Measurements from ENCODE around the gene HABP2. TPM values are rescaled to one million over a fixed set of nuclear protein-coding genes. Genes with fewer than 3 reads are reported as not detected.

Gene HABP2
- total RNA-seq, 1 donor from 2014 or later: not detected

- DNase-seq: peak; percentile 73
Observed at GRCh38 chr10:113527211-113527906, 25.5 kb upstream of the HABP2 start.

- no peak for DNase-seq
Observed at GRCh38 chr10:113528876-113529275, 24.0 kb upstream of the HABP2 start.

- no peak for DNase-seq
Observed at GRCh38 chr10:113529575-113529974, 23.3 kb upstream of the HABP2 start.

- no peak for DNase-seq
Observed at GRCh38 chr10:113530476-113530875, 22.4 kb upstream of the HABP2 start.

GRCh38 chr10:113532724-113533123 lies 20.1 kb upstream of the HABP2 start:
- DNase-seq: no peak

GRCh38 chr10:113533801-113534200 lies 19.1 kb upstream of the HABP2 start:
- peak; percentile 32 for DNase-seq

- no peak for DNase-seq
Observed at GRCh38 chr10:113534423-113534822, 18.4 kb upstream of the HABP2 start.

- no peak for DNase-seq
Observed at GRCh38 chr10:113537672-113538071, 15.2 kb upstream of the HABP2 start.

- no peak for DNase-seq
Observed at GRCh38 chr10:113538151-113538550, 14.7 kb upstream of the HABP2 start.

- DNase-seq: peak; percentile 36
Observed at GRCh38 chr10:113539789-113540188, 13.1 kb upstream of the HABP2 start.

- DNase-seq: peak; percentile 20
Observed at GRCh38 chr10:113540845-113541548, 11.9 kb upstream of the HABP2 start.

GRCh38 chr10:113541549-113541927 lies 11.3 kb upstream of the HABP2 start:
- DNase-seq: no peak

- no peak for DNase-seq
Observed at GRCh38 chr10:113543107-113543955, 9.5 kb upstream of the HABP2 start.

GRCh38 chr10:113544392-113544791 lies 8.5 kb upstream of the HABP2 start:
- no peak for DNase-seq

- no peak for DNase-seq
Observed at GRCh38 chr10:113547426-113547825, 5.4 kb upstream of the HABP2 start.

GRCh38 chr10:113549856-113550255 lies 3.0 kb upstream of the HABP2 start:
- no peak for DNase-seq

GRCh38 chr10:113550365-113550764 lies 2.5 kb upstream of the HABP2 start:
- DNase-seq: no peak

GRCh38 chr10:113552014-113552413 lies 839 bp upstream of the HABP2 start:
- no peak for DNase-seq

GRCh38 chr10:113553149-113553548 lies 296 bp downstream of the HABP2 start:
- no peak for DNase-seq

GRCh38 chr10:113554214-113554613 lies 1.4 kb downstream of the HABP2 start:
- no peak for DNase-seq

GRCh38 chr10:113555245-113555644 lies 2.4 kb downstream of the HABP2 start:
- DNase-seq: no peak

- no peak for DNase-seq
Observed at GRCh38 chr10:113555751-113556150, 2.9 kb downstream of the HABP2 start.

- DNase-seq: peak; percentile 55
Observed at GRCh38 chr10:113557424-113557862, 4.6 kb downstream of the HABP2 start.
